Epithelial cell of proximal tubule (primary cell): ENCODE results near the gene PPP1CA. TPM values are rescaled to one million over a fixed set of nuclear protein-coding genes. Genes with fewer than 3 reads are reported as not detected.

ENCODE experiments used
- DNase-seq: peaks from one replicate; pipeline ENCODE4 v3.0.0-alpha.2; 2011; ENCODE audit warnings: low read depth
- H3K4me3 ChIP-seq: 2 replicates; pipeline ENCODE4 v1.5.1; 2011; ENCODE audit warnings: low read depth, mild to moderate bottlenecking, low read length
- total RNA-seq: library from RNA; depleted of rRNA; stranded (reverse); fragments of >200 nt; gene quantifications from 2 replicates; pipeline ENCODE4 v1.2.3, GENCODE V29; 2015
- TF ChIP-seq, protein P1 (sequence below): conservative IDR thresholded peaks from 2 replicates; pipeline ENCODE4 v1.5.1; 2012; ENCODE audit warnings: low read depth, mild to moderate bottlenecking, low read length

Gene PPP1CA
- total RNA-seq, result 359 and 365 TPM in 2 replicates

DNA sequence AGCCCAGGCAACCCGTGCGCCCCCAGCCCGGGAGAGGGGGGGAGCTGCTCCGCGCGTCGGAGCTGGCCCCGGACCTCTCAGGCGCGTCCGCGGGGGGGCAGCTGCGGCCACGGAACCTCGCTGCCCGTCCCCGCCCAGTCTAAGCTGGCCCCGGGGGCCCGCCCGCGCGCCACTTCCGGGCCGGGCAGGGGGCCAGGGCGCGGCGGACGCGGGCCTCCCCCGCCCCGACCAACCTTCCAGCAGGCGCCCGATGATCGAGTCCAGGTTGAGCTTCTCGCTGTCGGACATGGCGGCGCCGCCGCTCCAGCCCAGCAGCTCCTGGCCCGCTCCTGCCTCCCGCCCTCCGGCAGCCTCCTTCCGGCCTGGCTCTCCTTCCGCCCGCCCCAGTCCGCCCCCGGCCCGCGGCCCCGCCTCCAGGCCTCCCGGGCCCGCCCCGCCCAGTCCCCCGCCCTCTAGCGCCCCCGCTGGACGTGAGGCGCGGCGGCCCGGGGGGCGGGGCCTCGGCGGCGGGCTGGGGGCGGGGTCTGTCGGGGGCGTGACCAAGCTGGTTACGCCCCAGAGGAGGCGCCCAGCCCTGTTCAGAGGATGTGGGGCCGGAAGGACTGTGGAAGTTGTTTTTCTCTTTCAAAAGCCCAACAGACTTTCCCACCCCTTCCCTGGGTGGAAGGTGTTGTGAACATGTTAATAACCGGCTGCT lies at the start of gene PPP1CA:
Gene PPP1CA (minus strand): TSS at position 364 of the 697 bp plus-strand sequence. CDS start 76 bp downstream, at position 288.
- DNase-seq, result no peak
- TF ChIP-seq, protein P1, sequence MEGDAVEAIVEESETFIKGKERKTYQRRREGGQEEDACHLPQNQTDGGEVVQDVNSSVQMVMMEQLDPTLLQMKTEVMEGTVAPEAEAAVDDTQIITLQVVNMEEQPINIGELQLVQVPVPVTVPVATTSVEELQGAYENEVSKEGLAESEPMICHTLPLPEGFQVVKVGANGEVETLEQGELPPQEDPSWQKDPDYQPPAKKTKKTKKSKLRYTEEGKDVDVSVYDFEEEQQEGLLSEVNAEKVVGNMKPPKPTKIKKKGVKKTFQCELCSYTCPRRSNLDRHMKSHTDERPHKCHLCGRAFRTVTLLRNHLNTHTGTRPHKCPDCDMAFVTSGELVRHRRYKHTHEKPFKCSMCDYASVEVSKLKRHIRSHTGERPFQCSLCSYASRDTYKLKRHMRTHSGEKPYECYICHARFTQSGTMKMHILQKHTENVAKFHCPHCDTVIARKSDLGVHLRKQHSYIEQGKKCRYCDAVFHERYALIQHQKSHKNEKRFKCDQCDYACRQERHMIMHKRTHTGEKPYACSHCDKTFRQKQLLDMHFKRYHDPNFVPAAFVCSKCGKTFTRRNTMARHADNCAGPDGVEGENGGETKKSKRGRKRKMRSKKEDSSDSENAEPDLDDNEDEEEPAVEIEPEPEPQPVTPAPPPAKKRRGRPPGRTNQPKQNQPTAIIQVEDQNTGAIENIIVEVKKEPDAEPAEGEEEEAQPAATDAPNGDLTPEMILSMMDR, result peak; percentile 17
- peak within 1 kb of the TSS; percentile 99 for H3K4me3 ChIP-seq

DNA sequence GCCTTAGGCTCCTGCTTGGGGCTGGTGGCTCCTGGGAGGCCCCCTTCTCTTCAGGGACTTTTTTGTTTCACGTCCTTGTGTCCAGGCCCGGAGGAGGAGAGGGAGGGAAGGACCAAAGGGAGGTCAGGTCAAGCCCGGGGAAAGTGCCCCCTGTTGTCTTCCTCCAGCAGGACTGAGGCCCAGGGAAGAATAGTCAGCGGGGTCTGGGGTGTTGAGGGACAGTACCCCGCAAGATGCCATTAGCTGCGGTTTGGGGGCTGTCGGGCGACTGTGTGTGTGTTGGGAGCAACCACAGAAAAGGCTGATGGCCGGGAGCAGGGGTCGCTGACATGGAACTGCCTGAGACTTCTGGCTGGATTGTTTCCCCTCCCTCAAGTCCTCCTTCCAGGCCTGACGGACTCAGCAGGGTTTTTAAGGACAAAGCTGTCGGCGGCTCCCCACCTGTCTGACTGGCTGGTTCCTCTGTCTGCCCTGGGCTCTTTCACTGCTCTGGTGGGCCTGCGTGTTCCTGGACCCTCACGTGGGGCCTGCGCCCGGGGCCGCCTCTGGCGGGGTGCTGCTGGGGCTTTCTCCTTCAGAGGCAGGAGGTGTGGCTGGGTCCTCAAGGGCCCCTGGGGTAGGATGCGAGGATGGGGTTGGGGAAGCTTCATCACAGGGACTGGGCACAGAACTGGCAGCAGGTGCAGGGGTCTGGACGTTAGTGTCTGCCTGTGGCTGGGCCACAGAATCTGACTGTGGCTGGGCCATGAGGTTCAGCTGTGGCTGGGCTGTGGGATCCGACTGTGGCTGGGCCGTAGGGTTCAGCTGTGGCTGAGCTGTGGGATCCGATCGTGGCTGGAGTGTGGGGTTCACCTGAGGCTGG lies 49.4 kb upstream of the PPP1CA start:
- TF ChIP-seq, protein P1, result no peak
- DNase-seq, result no peak
- no peak overlapping the region for H3K4me3 ChIP-seq

DNA sequence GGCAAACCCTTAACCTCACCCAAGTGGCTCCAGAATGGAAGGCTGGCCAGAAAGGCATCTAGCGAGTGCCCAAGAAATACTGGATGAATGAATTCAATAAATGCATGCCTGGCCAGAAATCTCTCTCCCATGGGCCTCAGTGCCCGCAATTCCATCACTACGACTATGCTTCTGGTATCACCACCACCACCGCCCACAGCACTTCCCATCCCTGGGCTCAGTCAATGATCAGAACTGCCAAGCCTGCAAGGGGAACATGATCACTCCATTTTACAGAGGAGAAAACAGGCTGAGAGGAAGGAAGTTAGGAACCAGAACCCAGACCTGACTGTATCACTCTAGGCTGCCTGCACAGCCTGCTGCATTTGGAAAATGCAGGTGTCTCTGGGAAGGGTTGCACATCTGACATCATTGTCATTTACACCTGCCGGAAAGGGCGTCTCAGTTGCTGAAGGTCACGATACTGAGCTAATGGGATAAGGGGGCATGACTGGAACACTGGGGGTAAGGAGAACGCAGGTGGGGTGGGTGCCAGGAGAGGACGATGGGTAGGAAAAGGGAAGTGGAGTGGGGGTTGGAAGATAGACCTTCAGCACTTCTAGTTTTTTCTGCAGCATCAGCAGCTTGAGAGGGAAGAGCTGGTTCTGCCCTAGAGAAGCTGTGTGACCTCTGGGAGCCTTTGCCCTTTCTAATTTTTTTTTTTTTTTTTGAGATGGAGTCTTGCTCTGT lies 47.6 kb upstream of the PPP1CA start:
- H3K4me3 ChIP-seq, result no peak overlapping the region
- TF ChIP-seq, protein P1, result no peak
- DNase-seq, result no peak

DNA sequence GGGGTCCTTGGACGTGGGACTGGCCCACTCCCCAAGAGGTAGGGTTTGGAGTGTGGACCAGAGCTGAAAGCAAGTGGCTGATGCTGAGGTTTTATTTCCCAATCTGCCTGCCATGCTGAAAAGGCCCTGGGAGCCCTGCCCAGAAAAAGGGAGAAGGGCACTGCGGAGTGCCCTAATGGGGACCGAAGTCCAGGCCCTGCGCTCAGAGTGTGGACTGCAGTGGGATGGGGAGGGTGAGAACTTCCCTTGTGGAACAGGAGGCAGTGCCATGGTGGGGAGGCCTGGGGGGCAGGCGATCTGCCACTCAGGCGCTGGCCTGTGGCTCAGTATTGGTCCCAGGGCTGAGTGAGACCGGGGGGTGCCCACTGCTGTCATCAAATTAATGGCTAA lies 46.6 kb upstream of the PPP1CA start:
- H3K4me3 ChIP-seq, result no peak overlapping the region
- TF ChIP-seq, protein P1, result no peak
- DNase-seq, result no peak

DNA sequence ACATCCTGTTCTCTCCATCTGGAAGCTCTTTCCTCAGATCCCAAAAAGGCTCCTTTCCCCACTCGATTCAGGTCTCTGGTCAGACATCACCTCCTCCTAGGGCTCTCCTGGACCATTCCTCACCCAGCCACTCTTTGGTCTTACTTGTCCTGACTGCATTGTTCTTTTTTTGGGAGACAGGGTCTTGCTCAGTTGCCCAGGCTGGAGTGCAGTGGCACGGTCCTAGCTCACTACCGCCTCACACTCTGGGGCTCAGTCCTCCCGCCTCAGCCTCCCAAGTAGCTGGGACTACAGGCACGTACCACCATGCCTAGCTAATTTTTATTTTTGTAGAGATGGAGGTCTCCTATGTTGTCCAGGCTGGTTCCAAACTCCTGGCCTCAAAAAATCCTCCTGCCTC lies 43.9 kb upstream of the PPP1CA start:
- H3K4me3 ChIP-seq, result no peak overlapping the region
- TF ChIP-seq, protein P1, result no peak
- DNase-seq, result no peak

DNA sequence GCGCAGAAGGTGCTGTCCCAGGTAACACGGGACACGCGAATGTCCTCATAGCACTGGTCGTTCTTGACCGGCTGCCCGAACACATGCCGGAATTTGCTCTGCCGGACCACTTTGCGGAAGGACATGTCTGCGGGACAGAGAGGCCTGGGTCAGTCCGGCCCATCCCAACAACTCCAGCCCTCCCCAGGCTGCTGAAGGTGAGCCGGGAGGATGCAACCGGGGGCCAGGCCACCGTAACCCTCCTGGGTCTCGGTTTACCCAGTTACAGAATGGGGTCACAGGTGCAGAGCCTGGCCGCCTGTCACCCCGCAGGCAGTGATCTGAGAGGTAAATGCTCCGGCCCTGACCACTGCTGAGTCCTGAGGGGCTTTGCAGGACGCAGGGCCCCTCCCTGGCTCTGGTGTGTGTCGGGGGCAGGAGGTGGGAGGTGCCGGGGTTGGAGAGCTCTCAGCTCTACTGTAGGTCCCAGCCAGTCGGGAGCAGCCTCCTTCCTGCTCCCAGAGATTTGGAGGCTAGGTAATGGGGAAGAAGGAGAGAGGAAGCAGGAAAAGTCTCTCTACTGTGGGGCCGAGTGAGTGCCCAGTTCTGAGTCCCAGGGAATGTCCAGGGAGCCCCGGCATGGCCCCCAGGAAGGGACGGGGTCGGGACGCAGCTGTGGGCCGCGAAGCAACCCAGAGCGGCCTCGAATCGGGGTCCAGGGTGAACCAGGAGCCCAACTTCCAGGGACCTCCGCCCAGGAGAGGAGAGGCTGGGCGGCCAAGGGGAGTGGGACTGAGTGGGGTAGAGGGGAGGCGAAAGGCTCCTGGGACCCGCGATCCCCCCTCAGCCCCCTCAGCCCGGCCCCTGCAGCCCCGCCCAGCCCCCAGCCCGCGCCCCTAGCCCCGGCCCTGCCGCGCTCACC lies 41.1 kb upstream of the PPP1CA start:
- TF ChIP-seq, protein P1, result no peak
- H3K4me3 ChIP-seq, result peak overlapping the region; percentile 81
- DNase-seq, result no peak
